ENCODE measurements around the gene NDUFAF4.

NDUFAF4 gene

GRCh38 chr6:96864216-96865054 is 33.3 kb downstream of the NDUFAF4 start:
- H3K36me3 ChIP-seq (replicated peaks in 1 of 2; ENCODE audit: control insufficient read depth in 2 of 2, insufficient read depth in 2 of 2, low read length in 2 of 2), result no peaks in the 10 kb centered on the region
- no peak overlapping the region for H2AK5ac ChIP-seq (ENCODE audit: low read depth, low read length)
- no peak overlapping the region for H3K27ac ChIP-seq (replicated peaks; ENCODE audit: low read length)
- no CpG with 5 or more reads among the region's 3 CpGs for WGBS, 2 donors (ENCODE audit: extremely low coverage in 2 of 2, insufficient read length in 2 of 2, insufficient replicate concordance in 1 of 2)
- no peak overlapping the region for H2BK15ac ChIP-seq (ENCODE audit: low read length)
- no peaks in the 10 kb centered on the region for H3K9me3 ChIP-seq (replicated peaks in 1 of 2; ENCODE audit: control insufficient read depth in 2 of 2, insufficient read depth in 1 of 2, low read depth in 1 of 2, low read length in 2 of 2)
- H3K79me1 ChIP-seq (ENCODE audit: low read depth, low read length), result no peaks in the 10 kb centered on the region
- no peak overlapping the region for H3K18ac ChIP-seq (ENCODE audit: low read length)
- no peak overlapping the region for H4K91ac ChIP-seq (ENCODE audit: low read depth, low read length, poor library complexity)
- H3K4ac ChIP-seq (ENCODE audit: low read length), result no peak overlapping the region
- no peak overlapping the region for H3K4me3 ChIP-seq (ENCODE audit: low read length in 2 of 2)
- no peak overlapping the region for H3K14ac ChIP-seq (ENCODE audit: low read length)
- no peak overlapping the region for H2BK120ac ChIP-seq (ENCODE audit: low read depth, low read length)
- H2BK12ac ChIP-seq (ENCODE audit: low read length), result no peak overlapping the region
- no peak overlapping the region for H3K9ac ChIP-seq (ENCODE audit: low read depth, low read length, poor library complexity)
- no peak overlapping the region for H2AFZ ChIP-seq (ENCODE audit: low read length)
- H3K27me3 ChIP-seq (ENCODE audit: control insufficient read depth in 3 of 3, insufficient read depth in 3 of 3, low read depth in 1 of 3, low read length in 3 of 3), result peaks cover 0 to 6% (median 0%) of the 10 kb centered on the region in 3 experiments
- H4K8ac ChIP-seq (ENCODE audit: low read depth, low read length), result no peak overlapping the region
- no peak for DNase-seq (ENCODE audit: low spot score)
- H2BK5ac ChIP-seq (ENCODE audit: low read length), result no peak overlapping the region
- no peak overlapping the region for H3K4me2 ChIP-seq (ENCODE audit: insufficient read depth, low read length, poor library complexity, severe bottlenecking)
- H3K4me1 ChIP-seq (ENCODE audit: control insufficient read depth in 2 of 2, insufficient read depth in 1 of 2, low read depth in 1 of 2, low read length in 2 of 2), result peaks cover 0 to 3% of the 10 kb centered on the region in 2 donors
- H3K23ac ChIP-seq (ENCODE audit: low read depth, low read length, poor library complexity), result no peak overlapping the region

GRCh38 chr6:96862560-96862959 is 35.1 kb downstream of the NDUFAF4 start:
- no peak overlapping the region for H3K18ac ChIP-seq (ENCODE audit: low read length)
- no peak overlapping the region for H2AFZ ChIP-seq (ENCODE audit: low read length)
- H2BK5ac ChIP-seq (ENCODE audit: low read length), result no peak overlapping the region
- H3K4me1 ChIP-seq (ENCODE audit: control insufficient read depth in 2 of 2, insufficient read depth in 1 of 2, low read depth in 1 of 2, low read length in 2 of 2), result peaks cover 0 to 3% of the 10 kb centered on the region in 2 donors
- no CpG with 5 or more reads among the region's 1 CpG for WGBS, 2 donors (ENCODE audit: extremely low coverage in 2 of 2, insufficient read length in 2 of 2, insufficient replicate concordance in 1 of 2)
- no peak overlapping the region for H3K14ac ChIP-seq (ENCODE audit: low read length)
- H3K27me3 ChIP-seq (ENCODE audit: control insufficient read depth in 3 of 3, insufficient read depth in 3 of 3, low read depth in 1 of 3, low read length in 3 of 3), result peaks cover 0 to 4% (median 0%) of the 10 kb centered on the region in 3 experiments
- H3K4ac ChIP-seq (ENCODE audit: low read length), result no peak overlapping the region
- no peak overlapping the region for H3K27ac ChIP-seq (replicated peaks; ENCODE audit: low read length)
- H3K4me2 ChIP-seq (ENCODE audit: insufficient read depth, low read length, poor library complexity, severe bottlenecking), result no peak overlapping the region
- no peak overlapping the region for H4K91ac ChIP-seq (ENCODE audit: low read depth, low read length, poor library complexity)
- no peak overlapping the region for H3K23ac ChIP-seq (ENCODE audit: low read depth, low read length, poor library complexity)
- H2AK5ac ChIP-seq (ENCODE audit: low read depth, low read length), result no peak overlapping the region
- H3K9ac ChIP-seq (ENCODE audit: low read depth, low read length, poor library complexity), result no peak overlapping the region
- H2BK15ac ChIP-seq (ENCODE audit: low read length), result no peak overlapping the region
- H3K36me3 ChIP-seq (replicated peaks in 1 of 2; ENCODE audit: control insufficient read depth in 2 of 2, insufficient read depth in 2 of 2, low read length in 2 of 2), result no peaks in the 10 kb centered on the region
- no peak overlapping the region for H3K4me3 ChIP-seq (ENCODE audit: low read length in 2 of 2)
- H2BK120ac ChIP-seq (ENCODE audit: low read depth, low read length), result no peak overlapping the region
- no peak overlapping the region for H4K8ac ChIP-seq (ENCODE audit: low read depth, low read length)
- DNase-seq (ENCODE audit: low spot score), result no peak
- no peaks in the 10 kb centered on the region for H3K9me3 ChIP-seq (replicated peaks in 1 of 2; ENCODE audit: control insufficient read depth in 2 of 2, insufficient read depth in 1 of 2, low read depth in 1 of 2, low read length in 2 of 2)
- no peaks in the 10 kb centered on the region for H3K79me1 ChIP-seq (ENCODE audit: low read depth, low read length)
- H2BK12ac ChIP-seq (ENCODE audit: low read length), result no peak overlapping the region

- Histone ChIP-seq H3K4me1 (ENCODE audit: control insufficient read depth in 2 of 2, insufficient read depth in 1 of 2, low read depth in 1 of 2, low read length in 2 of 2) (peaks cover 0 to 3% of the 10 kb centered on the region in 2 donors), H3K18ac (ENCODE audit: low read length) (no peak overlapping the region), H3K36me3 (replicated peaks in 1 of 2; ENCODE audit: control insufficient read depth in 2 of 2, insufficient read depth in 2 of 2, low read length in 2 of 2) (no peaks in the 10 kb centered on the region), H3K9me3 (replicated peaks in 1 of 2; ENCODE audit: control insufficient read depth in 2 of 2, insufficient read depth in 1 of 2, low read depth in 1 of 2, low read length in 2 of 2) (no peaks in the 10 kb centered on the region), H2AK5ac (ENCODE audit: low read depth, low read length) (no peak overlapping the region), H3K4ac (ENCODE audit: low read length) (no peak overlapping the region), H3K27me3 (ENCODE audit: control insufficient read depth in 3 of 3, insufficient read depth in 3 of 3, low read depth in 1 of 3, low read length in 3 of 3) (peaks cover 0 to 4% (median 0%) of the 10 kb centered on the region in 3 experiments), H2AFZ (ENCODE audit: low read length) (no peak overlapping the region), H3K27ac (replicated peaks; ENCODE audit: low read length) (no peak overlapping the region), H3K9ac (ENCODE audit: low read depth, low read length, poor library complexity) (no peak overlapping the region), H4K8ac (ENCODE audit: low read depth, low read length) (no peak overlapping the region), H4K91ac (ENCODE audit: low read depth, low read length, poor library complexity) (no peak overlapping the region), H2BK12ac (ENCODE audit: low read length) (no peak overlapping the region), H3K23ac (ENCODE audit: low read depth, low read length, poor library complexity) (no peak overlapping the region), H3K4me3 (ENCODE audit: low read length in 2 of 2) (no peak overlapping the region), H2BK15ac (ENCODE audit: low read length) (no peak overlapping the region), H3K14ac (ENCODE audit: low read length) (no peak overlapping the region), H3K4me2 (ENCODE audit: insufficient read depth, low read length, poor library complexity, severe bottlenecking) (no peak overlapping the region), H3K79me1 (ENCODE audit: low read depth, low read length) (no peaks in the 10 kb centered on the region), H2BK5ac (ENCODE audit: low read length) (no peak overlapping the region), H2BK120ac (ENCODE audit: low read depth, low read length) (no peak overlapping the region)
- no peak for DNase-seq (ENCODE audit: low spot score)
Observed at GRCh38 chr6:96861588-96861987, 36.1 kb downstream of the NDUFAF4 start.

- no peak overlapping the region for H2BK120ac ChIP-seq (ENCODE audit: low read depth, low read length)
- no peak overlapping the region for H3K18ac ChIP-seq (ENCODE audit: low read length)
- no peak overlapping the region for H2BK5ac ChIP-seq (ENCODE audit: low read length)
- no peaks in the 10 kb centered on the region for H3K4me1 ChIP-seq (ENCODE audit: control insufficient read depth in 2 of 2, insufficient read depth in 1 of 2, low read depth in 1 of 2, low read length in 2 of 2)
- no peak overlapping the region for H3K9ac ChIP-seq (ENCODE audit: low read depth, low read length, poor library complexity)
- no peak overlapping the region for H3K4me2 ChIP-seq (ENCODE audit: insufficient read depth, low read length, poor library complexity, severe bottlenecking)
- no peak overlapping the region for H3K4me3 ChIP-seq (ENCODE audit: low read length in 2 of 2)
- H3K23ac ChIP-seq (ENCODE audit: low read depth, low read length, poor library complexity), result no peak overlapping the region
- no peak overlapping the region for H4K8ac ChIP-seq (ENCODE audit: low read depth, low read length)
- H2BK12ac ChIP-seq (ENCODE audit: low read length), result no peak overlapping the region
- H2AFZ ChIP-seq (ENCODE audit: low read length), result no peak overlapping the region
- no peak overlapping the region for H2AK5ac ChIP-seq (ENCODE audit: low read depth, low read length)
- H3K36me3 ChIP-seq (replicated peaks in 1 of 2; ENCODE audit: control insufficient read depth in 2 of 2, insufficient read depth in 2 of 2, low read length in 2 of 2), result no peaks in the 10 kb centered on the region
- H3K14ac ChIP-seq (ENCODE audit: low read length), result no peak overlapping the region
- WGBS, 2 donors (ENCODE audit: extremely low coverage in 2 of 2, insufficient read length in 2 of 2, insufficient replicate concordance in 1 of 2), result no CpG with 5 or more reads among the region's 1 CpG
- no peak overlapping the region for H2BK15ac ChIP-seq (ENCODE audit: low read length)
- peaks cover 0 to 3% (median 0%) of the 10 kb centered on the region in 3 experiments for H3K27me3 ChIP-seq (ENCODE audit: control insufficient read depth in 3 of 3, insufficient read depth in 3 of 3, low read depth in 1 of 3, low read length in 3 of 3)
- no peaks in the 10 kb centered on the region for H3K79me1 ChIP-seq (ENCODE audit: low read depth, low read length)
- H4K91ac ChIP-seq (ENCODE audit: low read depth, low read length, poor library complexity), result no peak overlapping the region
- no peaks in the 10 kb centered on the region for H3K9me3 ChIP-seq (replicated peaks in 1 of 2; ENCODE audit: control insufficient read depth in 2 of 2, insufficient read depth in 1 of 2, low read depth in 1 of 2, low read length in 2 of 2)
- H3K4ac ChIP-seq (ENCODE audit: low read length), result no peak overlapping the region
- no peak for DNase-seq (ENCODE audit: low spot score)
- H3K27ac ChIP-seq (replicated peaks; ENCODE audit: low read length), result no peak overlapping the region
Observed at GRCh38 chr6:96856856-96857255, 40.8 kb downstream of the NDUFAF4 start.

Data from neuronal stem cell (in vitro differentiated cells).